K562 (cell line): ENCODE measurements around the gene WEE1. TPM values are rescaled to one million over a fixed set of nuclear protein-coding genes. Genes with fewer than 3 reads are reported as not detected.

Experiments used
- ARID1B ChIP-seq: fragments of 450-650 bp; IDR thresholded peaks from 2 replicates; pipeline ENCODE4 v1.6.1; 2016; ENCODE audit warnings: antibody characterized with exemption, mild to moderate bottlenecking, inconsistent platforms
- ATF7 ChIP-seq: fragments of 450-650 bp; IDR thresholded peaks from 2 replicates; pipeline ENCODE4 v1.7.1; 2014; ENCODE audit warnings: mild to moderate bottlenecking, moderate library complexity
- CREBBP ChIP-seq: IDR thresholded peaks from one replicate; pipeline ENCODE4 v1.6.1; 2012; ENCODE audit warnings: low read depth, mild to moderate bottlenecking, control low read depth, inconsistent platforms, low read length
- FOXA1 ChIP-seq: fragments of 450-650 bp; IDR thresholded peaks from 2 replicates; pipeline ENCODE4 v1.6.1; 2016; ENCODE audit warnings: mild to moderate bottlenecking, borderline replicate concordance
- GATAD2B ChIP-seq: fragments of 450-650 bp; IDR thresholded peaks from 2 replicates; pipeline ENCODE4 v1.6.1; 2017; ENCODE audit warnings: mild to moderate bottlenecking, borderline replicate concordance
- HDAC6 ChIP-seq: IDR thresholded peaks from 2 replicates; pipeline ENCODE4 v1.6.1; 2012; ENCODE audit warnings: low read depth, mild to moderate bottlenecking, control low read depth, inconsistent platforms, low read length, moderate library complexity
- HMGN3 ChIP-seq: IDR thresholded peaks from 2 replicates; pipeline ENCODE4 v1.6.1; 2011; ENCODE audit warnings: borderline replicate concordance, low read depth, mild to moderate bottlenecking, mixed read lengths, low read length; ENCODE audit not compliant: insufficient read length; ENCODE audit errors: extremely low read depth
- HMGXB4 ChIP-seq: sonication (generic); formaldehyde crosslinking; IDR thresholded peaks from 2 replicates; pipeline ENCODE4 v1.8.1; 2023; ENCODE audit warnings: mild to moderate bottlenecking, missing genetic modification reagents
- ILF3 ChIP-seq: fragments of 450-650 bp; IDR thresholded peaks from 2 replicates; pipeline ENCODE4 v1.6.1; 2018; ENCODE audit warnings: antibody characterized with exemption, mild to moderate bottlenecking, moderate library complexity, borderline replicate concordance
- NCOA1 ChIP-seq: fragments of 450-650 bp; IDR thresholded peaks from 2 replicates; pipeline ENCODE4 v1.6.1; 2016; ENCODE audit warnings: low read depth
- NFIC ChIP-seq: fragments of 450-650 bp; IDR thresholded peaks from 2 replicates; pipeline ENCODE4 v1.6.1; 2017; ENCODE audit warnings: mild to moderate bottlenecking, inconsistent platforms
- NR2C2 ChIP-seq, 2 experiments: fragments of 200-800 bp in 1 of 2; sonication (Bioruptor generic) in 1 of 2; sonication (generic) in 1 of 2; formaldehyde crosslinking in 1 of 2; IDR thresholded peaks; 2 replicates each; pipeline versions ENCODE4 v1.6.1 to v1.8.0; 2016 to 2022; ENCODE audit warnings: mild to moderate bottlenecking in 1 of 2, missing compliant biosample characterization in 1 of 2, missing genetic modification characterization in 1 of 2, missing genetic modification reagents in 1 of 2
- RAD21 ChIP-seq, 2 experiments: fragments of 250-450 bp in 1 of 2; fragments of 450-650 bp in 1 of 2; sonication (Bioruptor Pico) in 1 of 2; formaldehyde crosslinking in 1 of 2; IDR thresholded peaks in 1 of 2; conservative IDR thresholded peaks in 1 of 2; 2 replicates each; pipeline versions ENCODE4 v1.4.0 to v1.8.0; 2020 to 2022; ENCODE audit warnings: mild to moderate bottlenecking in 2 of 2, moderate library complexity in 1 of 2
- TRIM28 ChIP-seq: fragments of 450-650 bp; IDR thresholded peaks from 2 replicates; pipeline ENCODE4 v1.6.1; 2017
- ZBTB26 ChIP-seq: fragments of 450-650 bp; formaldehyde crosslinking; IDR thresholded peaks from 2 replicates; pipeline ENCODE4 v1.4.0; 2022; ENCODE audit warnings: missing genetic modification characterization
- ZBTB7A ChIP-seq: IDR thresholded peaks from 2 replicates; pipeline ENCODE4 v1.6.1; 2011; ENCODE audit warnings: low read depth, mild to moderate bottlenecking, low read length, moderate library complexity, borderline replicate concordance; ENCODE audit not compliant: control insufficient read depth
- ZC3H8 ChIP-seq: fragments of 450-650 bp; IDR thresholded peaks from 2 replicates; pipeline ENCODE4 v1.6.1; 2017
- ZFX ChIP-seq: sonication (generic); formaldehyde crosslinking; IDR thresholded peaks from 2 replicates; pipeline ENCODE4 v1.8.0; 2022; ENCODE audit warnings: mild to moderate bottlenecking, missing genetic modification reagents, moderate library complexity
- ZNF165 ChIP-seq: fragments of 250-450 bp; sonication (Bioruptor Pico); IDR thresholded peaks from 2 replicates; pipeline ENCODE4 v1.4.0; 2020; ENCODE audit warnings: borderline replicate concordance
- ZNF24 ChIP-seq: fragments of 450-650 bp; IDR thresholded peaks from 2 replicates; pipeline ENCODE4 v1.6.1; 2016
- ZNF57 ChIP-seq: fragments of 450-650 bp; formaldehyde crosslinking; IDR thresholded peaks from 2 replicates; pipeline ENCODE4 v1.4.0; 2020; ENCODE audit warnings: mild to moderate bottlenecking, moderate library complexity
- ZNF644 ChIP-seq: fragments of 200-800 bp; sonication (Bioruptor generic); IDR thresholded peaks from 2 replicates; pipeline ENCODE4 v1.6.1; 2016; ENCODE audit warnings: low read depth, missing genetic modification characterization, missing compliant biosample characterization
- polyA plus RNA-seq, 8 experiments: library from polyadenylated mRNA; depleted of rRNA in 4 of 8; stranded (reverse) in 5 of 8; unstranded in 3 of 8; fragments of >200 nt; fragmentation: Nextera tagmentation in 2 of 8; fragmentation: Illumina TruSeq in 1 of 8; extraction: Ambion mirVana in 2 of 8; extraction: Trizol in 1 of 8; gene quantifications; 2 replicates each; pipeline versions ENCODE4 v1.2.1 to v1.2.3, GENCODE V29; 2011 to 2014; ENCODE audit warnings: inconsistent platforms in 1 of 8, missing spikeins in 1 of 8
- total RNA-seq, 7 experiments: library from RNA; depleted of rRNA in 6 of 7; stranded (reverse); fragments of >200 nt in 6 of 7; fragmentation: Illumina TruSeq in 2 of 7; extraction: Trizol in 2 of 7; gene quantifications; 2 replicates each; pipeline versions ENCODE4 v1.2.1 to v1.2.3, GENCODE V29; 2011 to 2021; ENCODE audit warnings: low replicate concordance in 1 of 7
- TF ChIP-seq, protein P1 (sequence below): sonication (generic); formaldehyde crosslinking; IDR thresholded peaks from 2 replicates; pipeline ENCODE4 v1.8.1; 2023; ENCODE audit warnings: mild to moderate bottlenecking, missing genetic modification reagents
- TF ChIP-seq, protein P2 (sequence below), 2 experiments: fragments of 250-450 bp in 1 of 2; fragments of 450-650 bp in 1 of 2; sonication (Bioruptor Pico) in 1 of 2; IDR thresholded peaks; 2 replicates each; pipeline versions ENCODE4 v1.6.1 to v1.8.0; 2016 to 2021; ENCODE audit warnings: mild to moderate bottlenecking in 2 of 2, moderate library complexity in 2 of 2, missing compliant biosample characterization in 1 of 2, missing genetic modification characterization in 1 of 2

The WEE1 gene
- total and polyA plus RNA-seq, 9 of the 15 experiments (the other 6 are each of a cell fraction or from before 2014, with no cell fraction given) = 21.9 to 99.0 (median 67.4) TPM

DNA sequence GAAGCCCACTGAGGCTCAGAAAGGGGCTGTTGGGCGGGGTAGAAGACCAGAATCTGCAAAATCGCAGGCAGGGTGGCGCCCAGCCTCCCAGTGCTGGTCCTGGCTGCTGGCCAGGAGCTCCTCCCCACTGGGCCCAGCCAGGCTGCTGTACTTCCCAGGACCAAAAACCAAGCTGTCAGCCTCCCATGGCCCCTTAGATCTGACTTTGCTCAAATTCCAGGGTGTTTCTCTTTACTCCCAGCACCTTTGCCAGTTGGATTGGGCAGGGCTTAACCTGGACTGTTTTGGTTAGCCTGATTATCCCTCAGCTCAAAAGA, 44.2 kb upstream of the WEE1 start (continued):
- TF ChIP-seq, protein P1, sequence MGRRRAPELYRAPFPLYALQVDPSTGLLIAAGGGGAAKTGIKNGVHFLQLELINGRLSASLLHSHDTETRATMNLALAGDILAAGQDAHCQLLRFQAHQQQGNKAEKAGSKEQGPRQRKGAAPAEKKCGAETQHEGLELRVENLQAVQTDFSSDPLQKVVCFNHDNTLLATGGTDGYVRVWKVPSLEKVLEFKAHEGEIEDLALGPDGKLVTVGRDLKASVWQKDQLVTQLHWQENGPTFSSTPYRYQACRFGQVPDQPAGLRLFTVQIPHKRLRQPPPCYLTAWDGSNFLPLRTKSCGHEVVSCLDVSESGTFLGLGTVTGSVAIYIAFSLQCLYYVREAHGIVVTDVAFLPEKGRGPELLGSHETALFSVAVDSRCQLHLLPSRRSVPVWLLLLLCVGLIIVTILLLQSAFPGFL (CRISPR knock-in tag) = no peak
- TF ChIP-seq ZC3H8 (no peak), FOXA1 (no peak), ZNF57 (no peak), ZBTB7A (peak; percentile 22; the same call in 1 of the 2 replicates), ARID1B (0 out of 2 replicates have a peak, but pooled peaks have one; percentile 22), ZBTB26 (CRISPR knock-in tag) (no peak), ILF3 (no peak), NR2C2 (CRISPR knock-in tag; IDR thresholded peaks at IDR 0.05) (no peak), NR2C2 (tag; IDR thresholded peaks at IDR 0.05) (0 out of 2 replicates have a peak, but pooled peaks have one; percentile 25), NFIC (peak; percentile 97), NCOA1 (no peak), ZNF165 (CRISPR knock-in tag) (no peak), HMGN3 (peak; percentile 45), GATAD2B (no peak), ZNF24 (no peak), HDAC6 (no peak), ZNF644 (tag) (no peak), CREBBP (no peak), TRIM28 (0 out of 2 replicates have a peak, but pooled peaks have one; percentile 40), ATF7 (no peak), RAD21 (CRISPR knock-in tag; conservative IDR thresholded peaks at IDR 0.05 in 1 of 2, IDR thresholded peaks at IDR 0.05 in 1 of 2) (0 out of 4 replicates have a peak, but pooled peaks of 1 of the 2 experiments have one; percentile 2), ZFX (CRISPR knock-in tag) (peak; percentile 63), HMGXB4 (CRISPR knock-in tag) (no peak)
- TF ChIP-seq, protein P2, sequence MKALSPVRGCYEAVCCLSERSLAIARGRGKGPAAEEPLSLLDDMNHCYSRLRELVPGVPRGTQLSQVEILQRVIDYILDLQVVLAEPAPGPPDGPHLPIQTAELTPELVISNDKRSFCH (CRISPR knock-in tag; IDR thresholded peaks at IDR 0.05) = no peak
- TF ChIP-seq, protein P2 (tag; IDR thresholded peaks at IDR 0.05) = no peak
